Ecto neural progenitor cell (in vitro differentiated cells): Measurements from ENCODE around the gene NSG1.

ENCODE experiments used
- DNase-seq: peaks from one replicate; pipeline ENCODE4 v3.0.0-alpha.2; 2018; ENCODE audit warnings: low spot score

NSG1 gene

GRCh38 chr4:4374388-4375098 lies 12.4 kb upstream of the NSG1 start:
- no peak for DNase-seq

GRCh38 chr4:4376074-4376473 lies 10.8 kb upstream of the NSG1 start:
- DNase-seq: no peak

- no peak for DNase-seq
These were observed 9.7 kb upstream of the NSG1 start for GRCh38 chr4:4377191-4377590.

- DNase-seq: no peak
These were observed 9.0 kb upstream of the NSG1 start for GRCh38 chr4:4377732-4378460.

- no peak for DNase-seq
These were observed 7.3 kb upstream of the NSG1 start for GRCh38 chr4:4379540-4380087.

- DNase-seq: no peak
These were observed 3.8 kb upstream of the NSG1 start for GRCh38 chr4:4383085-4383484.

GRCh38 chr4:4384837-4385236 lies 2.1 kb upstream of the NSG1 start:
- DNase-seq: peak; percentile 75

GRCh38 chr4:4385729-4386295 lies 1.1 kb upstream of the NSG1 start:
- no peak for DNase-seq

- peak; percentile 68 for DNase-seq
These were observed 586 bp upstream of the NSG1 start for GRCh38 chr4:4386296-4386735.

GRCh38 chr4:4387531-4388310 lies 819 bp downstream of the NSG1 start:
- DNase-seq: no peak

- DNase-seq: no peak
These were observed 1.4 kb downstream of the NSG1 start for GRCh38 chr4:4388311-4388790.

- no peak for DNase-seq
These were observed 2.1 kb downstream of the NSG1 start for GRCh38 chr4:4388836-4389575.

GRCh38 chr4:4390046-4390445 lies 3.1 kb downstream of the NSG1 start:
- no peak for DNase-seq

- DNase-seq: no peak
These were observed 3.8 kb downstream of the NSG1 start for GRCh38 chr4:4390515-4391240.

- DNase-seq: no peak
These were observed 5.0 kb downstream of the NSG1 start for GRCh38 chr4:4391866-4392265.

GRCh38 chr4:4392501-4393183 lies 5.7 kb downstream of the NSG1 start:
- no peak for DNase-seq

- DNase-seq: no peak
These were observed 7.7 kb downstream of the NSG1 start for GRCh38 chr4:4394644-4395043.

GRCh38 chr4:4395371-4395770 lies 8.5 kb downstream of the NSG1 start:
- DNase-seq: no peak

GRCh38 chr4:4395849-4396627 lies 9.1 kb downstream of the NSG1 start:
- peak; percentile 74 for DNase-seq
